ENCODE measurements around the gene FMO2.

FMO2 gene

DNA sequence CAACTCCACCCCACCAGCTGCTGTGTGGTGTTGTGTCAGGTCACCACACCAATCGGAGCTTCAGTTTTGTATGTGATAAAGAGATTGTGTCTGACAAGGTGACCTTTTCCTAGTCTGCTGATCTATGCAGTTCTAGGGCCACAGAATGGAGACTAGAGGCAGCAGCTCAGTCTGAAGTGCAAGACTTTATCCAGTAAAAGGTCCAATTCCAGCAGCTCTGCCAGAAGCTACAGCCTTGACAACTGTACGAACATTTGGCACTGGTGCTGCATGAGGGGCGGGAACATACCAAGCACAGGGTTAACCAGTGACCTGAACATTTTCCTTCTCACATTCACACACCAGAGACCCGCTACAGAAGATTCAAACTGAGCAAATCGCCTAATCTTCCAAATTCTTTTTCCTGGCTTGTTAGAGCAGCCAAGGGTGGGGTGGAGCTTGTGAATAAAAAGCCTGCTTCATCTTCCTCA is 72.5 kb downstream of the FMO2 start:
- peaks cover 33% of the 10 kb centered on the region for H3K27me3 Mint-ChIP-seq
- H3K4me1 Mint-ChIP-seq: peaks cover under 1% of the 10 kb centered on the region
- no peak overlapping the region for H3K4me3 Mint-ChIP-seq
- ATAC-seq (replicated peaks; ENCODE audit: extremely low read depth, poor library complexity, severe bottlenecking): no peak
- DNase-seq (ENCODE audit: low spot score in 2 of 2): no peak
- no peaks in the 10 kb centered on the region for H3K9me3 Mint-ChIP-seq
- no peak overlapping the region for H3K27ac Mint-ChIP-seq (ENCODE audit: low read depth)
- H3K36me3 Mint-ChIP-seq (ENCODE audit: insufficient read depth): peaks cover 1% of the 10 kb centered on the region

DNA sequence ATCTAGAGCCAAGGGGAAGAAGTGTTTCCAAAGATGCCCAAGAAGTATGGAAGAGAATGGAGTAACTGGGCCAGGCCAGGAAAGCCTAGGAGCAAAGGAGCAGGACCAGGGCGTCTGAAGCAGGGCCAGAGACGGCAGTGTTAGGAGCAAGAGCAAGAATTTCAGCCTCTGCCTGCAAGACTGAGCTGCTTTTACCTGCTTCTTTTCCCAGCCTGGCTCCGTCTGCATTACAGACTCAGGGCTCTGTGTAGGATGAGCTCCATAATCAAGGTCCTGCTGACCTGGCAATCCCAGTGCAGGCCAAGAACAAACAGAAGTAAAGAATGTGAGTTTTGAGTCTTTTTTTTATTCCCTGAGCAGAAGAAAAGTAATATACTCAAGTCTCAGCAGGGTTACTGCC is 73.3 kb downstream of the FMO2 start:
- H3K27me3 Mint-ChIP-seq: peaks cover 25% of the 10 kb centered on the region
- H3K9me3 Mint-ChIP-seq: no peaks in the 10 kb centered on the region
- H3K4me1 Mint-ChIP-seq: no peaks in the 10 kb centered on the region
- ATAC-seq (replicated peaks; ENCODE audit: extremely low read depth, poor library complexity, severe bottlenecking): no peak
- DNase-seq (ENCODE audit: low spot score in 2 of 2): no peak
- no peak overlapping the region for H3K4me3 Mint-ChIP-seq
- H3K27ac Mint-ChIP-seq (ENCODE audit: low read depth): no peak overlapping the region
- peaks cover 1% of the 10 kb centered on the region for H3K36me3 Mint-ChIP-seq (ENCODE audit: insufficient read depth)

DNA sequence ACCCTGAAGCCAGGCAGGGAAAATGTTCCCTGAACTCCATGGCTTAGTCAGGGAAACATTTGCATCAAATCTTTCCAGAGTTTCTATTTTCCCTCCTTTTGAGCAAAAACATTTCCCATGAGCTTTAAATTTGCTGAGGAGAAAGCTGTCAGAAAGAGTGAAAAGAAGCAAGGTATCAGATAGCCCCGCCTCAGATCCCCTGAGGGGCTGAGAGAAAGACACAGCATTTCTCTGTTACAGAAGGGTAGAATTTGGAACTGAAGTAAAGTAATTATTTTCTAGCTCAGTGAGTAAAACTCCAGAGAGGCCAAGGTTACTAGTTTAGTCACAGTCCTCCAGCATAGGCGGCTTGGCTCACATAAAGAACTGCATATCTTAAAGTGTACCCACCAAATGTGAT is 73.8 kb downstream of the FMO2 start:
- Mint-ChIP-seq H3K4me1 (no peaks in the 10 kb centered on the region), H3K27ac (ENCODE audit: low read depth) (no peak overlapping the region), H3K9me3 (no peaks in the 10 kb centered on the region), H3K36me3 (ENCODE audit: insufficient read depth) (peaks cover 1% of the 10 kb centered on the region), H3K27me3 (peaks cover 21% of the 10 kb centered on the region), H3K4me3 (no peak overlapping the region)
- ATAC-seq (replicated peaks; ENCODE audit: extremely low read depth, poor library complexity, severe bottlenecking) (no peak), DNase-seq (ENCODE audit: low spot score in 2 of 2) (no peak)

All from central memory CD8-positive, alpha-beta T cell (primary cell).